ENCODE data around the gene TFAP2C.
"Not testable (repeated sequence)": the region's sequence is repeated elsewhere in the genome, so short reads cannot be mapped to it uniquely, and the experiment has no call there.

TFAP2C gene

GRCh38 chr20:56614196-56614595 is 14.9 kb upstream of the TFAP2C start:
- no peak for DNase-seq (ENCODE audit: low read depth in 2 of 3, low spot score in 2 of 3)

GRCh38 chr20:56616716-56617115 is 12.4 kb upstream of the TFAP2C start:
- DNase-seq (ENCODE audit: low read depth in 2 of 3, low spot score in 2 of 3) = no peak

GRCh38 chr20:56617489-56617888 is 11.6 kb upstream of the TFAP2C start:
- DNase-seq (ENCODE audit: low read depth in 2 of 3, low spot score in 2 of 3) = no peak

GRCh38 chr20:56621730-56622129 is 7.4 kb upstream of the TFAP2C start:
- no peak for DNase-seq (ENCODE audit: low read depth in 2 of 3, low spot score in 2 of 3)

- DNase-seq (ENCODE audit: low read depth in 2 of 3, low spot score in 2 of 3) = not testable (repeated sequence)
Measured at GRCh38 chr20:56623930-56624329, 5.2 kb upstream of the TFAP2C start.

- DNase-seq (ENCODE audit: low read depth in 2 of 3, low spot score in 2 of 3) = no peak
Measured at GRCh38 chr20:56624786-56625681, 4.1 kb upstream of the TFAP2C start.

GRCh38 chr20:56625837-56626236 is 3.3 kb upstream of the TFAP2C start:
- no peak for DNase-seq (ENCODE audit: low read depth in 2 of 3, low spot score in 2 of 3)

- no peak for DNase-seq (ENCODE audit: low read depth in 2 of 3, low spot score in 2 of 3)
Measured at GRCh38 chr20:56626367-56627121, 2.6 kb upstream of the TFAP2C start.

GRCh38 chr20:56627122-56628014 is 1.7 kb upstream of the TFAP2C start:
- DNase-seq (ENCODE audit: low read depth in 2 of 3, low spot score in 2 of 3) = no peak

GRCh38 chr20:56628015-56628872 is 862 bp upstream of the TFAP2C start:
- no peak for DNase-seq (ENCODE audit: low read depth in 2 of 3, low spot score in 2 of 3)

GRCh38 chr20:56629464-56630085 is 469 bp downstream of the TFAP2C start:
- DNase-seq (ENCODE audit: low read depth in 2 of 3, low spot score in 2 of 3) = no peak

- no peak for DNase-seq (ENCODE audit: low read depth in 2 of 3, low spot score in 2 of 3)
Measured at GRCh38 chr20:56630086-56630493, 984 bp downstream of the TFAP2C start.

GRCh38 chr20:56630506-56631317 is 1.6 kb downstream of the TFAP2C start:
- no peak for DNase-seq (ENCODE audit: low read depth in 2 of 3, low spot score in 2 of 3)

GRCh38 chr20:56631318-56631989 is 2.3 kb downstream of the TFAP2C start:
- DNase-seq (ENCODE audit: low read depth in 2 of 3, low spot score in 2 of 3) = no peak

- DNase-seq (ENCODE audit: low read depth in 2 of 3, low spot score in 2 of 3) = no peak
Measured at GRCh38 chr20:56631990-56632327, 2.9 kb downstream of the TFAP2C start.

GRCh38 chr20:56634307-56634706 is 5.2 kb downstream of the TFAP2C start:
- DNase-seq (ENCODE audit: low read depth in 2 of 3, low spot score in 2 of 3) = no peak

GRCh38 chr20:56634735-56635385 is 5.8 kb downstream of the TFAP2C start:
- DNase-seq (ENCODE audit: low read depth in 2 of 3, low spot score in 2 of 3) = no peak

- DNase-seq (ENCODE audit: low read depth in 2 of 3, low spot score in 2 of 3) = no peak
Measured at GRCh38 chr20:56636716-56637115, 7.6 kb downstream of the TFAP2C start.

Measured in activated CD8-positive, alpha-beta memory T cell treated with anti-CD3 and anti-CD28 coated beads for 48 hours (primary cell).